Body of pancreas (tissue), 4 donors: ENCODE results near the gene RINT1. TPM values are rescaled to one million over a fixed set of nuclear protein-coding genes. Genes with fewer than 3 reads are reported as not detected.
"Not testable (repeated sequence)": the region's sequence is repeated elsewhere in the genome, so short reads cannot be mapped to it uniquely, and the experiment has no call there.

Experiments used
- ATAC-seq: fragments of 150-250 bp; one replicate; pipeline ENCODE4 v1.9.1; 2016
- DNase-seq, 4 donors: peaks; one replicate each; pipeline ENCODE4 v3.0.0-alpha.2; 2019
- H3K27ac ChIP-seq, 4 donors: fragments of 200-600 bp; sonication (generic); 1 replicate in 3 of 4; 2 replicates in 1 of 4; pipeline versions ENCODE4 v1.5.1 to v1.6.1; 2016 to 2019; ENCODE audit warnings: mild to moderate bottlenecking in 1 of 4, mixed read lengths in 1 of 4, moderate library complexity in 1 of 4
- H3K27me3 ChIP-seq, 2 donors: fragments of 200-600 bp; sonication (generic); one replicate each; pipeline ENCODE4 v1.6.0; 2016; ENCODE audit warnings: mild to moderate bottlenecking in 1 of 2
- H3K36me3 ChIP-seq, 2 donors: fragments of 200-600 bp; sonication (generic); replicated peaks in 1 of 2; 2 replicates each; pipeline ENCODE4 v1.5.1; 2016; ENCODE audit warnings: low read depth in 2 of 2; ENCODE audit not compliant: insufficient read depth in 1 of 2
- H3K4me1 ChIP-seq: fragments of 200-600 bp; sonication (generic); one replicate; pipeline ENCODE4 v1.6.0; 2016
- H3K4me3 ChIP-seq, 2 donors: fragments of 200-600 bp; sonication (generic); 1 replicate in 1 of 2; 2 replicates in 1 of 2; pipeline ENCODE4 v1.5.1; 2016 to 2019
- H3K9me3 ChIP-seq, 3 donors: fragments of 200-600 bp; sonication (generic); 1 replicate in 2 of 3; 2 replicates in 1 of 3; pipeline ENCODE4 v1.5.1; 2016
- POLR2A ChIP-seq, 3 donors: fragments of 450-650 bp; IDR thresholded peaks; one replicate each; pipeline ENCODE4 v1.6.1; 2016; ENCODE audit warnings: antibody characterized with exemption in 3 of 3, mild to moderate bottlenecking in 2 of 3
- WGBS, 2 donors: methylation state at CpG; one replicate each; pipeline ENCODE4 v1.1.5; 2017; 5-methylcytosine and 5-hydroxymethylcytosine counted together
- intact Hi-C: fragments of 100-400 bp; cut with DNase I; formaldehyde crosslinking; loops from one replicate; pipeline ENCODE4 v1.15.1; 2023
- total RNA-seq, 2 donors: library from RNA; depleted of rRNA; stranded (reverse); fragments of >200 nt; gene quantifications; one replicate each; pipeline ENCODE4 v1.1.0, GENCODE V29; 2016
- TF ChIP-seq, protein P1 (sequence below), 7 experiments: fragments of 450-650 bp in 4 of 7; fragments of 200-600 bp in 3 of 7; sonication (generic) in 3 of 7; IDR thresholded peaks; one replicate each; pipeline ENCODE4 v1.5.1; 2016 to 2019; ENCODE audit warnings: antibody characterized with exemption in 7 of 7

RINT1 gene
- total RNA-seq, 2 donors from 2014 or later: 26.5 to 33.0 TPM

DNA sequence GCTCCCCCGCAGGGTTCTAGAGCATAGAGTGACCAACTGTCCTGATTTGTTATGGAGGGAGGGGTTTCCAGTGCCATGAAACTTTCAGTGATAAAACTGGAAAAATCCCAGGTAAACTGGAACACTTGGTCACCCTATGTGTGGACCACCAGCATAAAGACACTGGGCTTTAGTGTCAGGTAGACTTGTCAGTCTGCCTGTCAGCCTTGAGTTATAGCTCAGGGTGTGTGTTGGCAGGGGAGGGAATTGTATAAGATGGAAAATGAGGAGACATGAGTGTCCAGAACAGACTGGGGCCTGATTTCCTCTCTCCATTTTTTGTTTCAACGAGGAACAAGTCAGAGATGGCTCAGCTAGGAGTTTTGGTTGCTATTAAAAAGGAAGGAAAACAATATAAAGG, 59.5 kb downstream of the RINT1 start:
- Histone ChIP-seq H3K9me3 (no peaks in the 10 kb centered on the region), H3K4me3 (no peak overlapping the region), H3K27me3 (no peaks in the 10 kb centered on the region), H3K4me1 (no peaks in the 10 kb centered on the region), H3K36me3 (no peaks in the 10 kb centered on the region), H3K27ac (no peak overlapping the region)
- 56 to 65% methylated on average over 2 of the region's 2 CpGs for WGBS, 2 donors
- DNase-seq: no peak
- no peak for TF ChIP-seq POLR2A (IDR thresholded peaks at IDR 0.05)
- TF ChIP-seq, protein P1, sequence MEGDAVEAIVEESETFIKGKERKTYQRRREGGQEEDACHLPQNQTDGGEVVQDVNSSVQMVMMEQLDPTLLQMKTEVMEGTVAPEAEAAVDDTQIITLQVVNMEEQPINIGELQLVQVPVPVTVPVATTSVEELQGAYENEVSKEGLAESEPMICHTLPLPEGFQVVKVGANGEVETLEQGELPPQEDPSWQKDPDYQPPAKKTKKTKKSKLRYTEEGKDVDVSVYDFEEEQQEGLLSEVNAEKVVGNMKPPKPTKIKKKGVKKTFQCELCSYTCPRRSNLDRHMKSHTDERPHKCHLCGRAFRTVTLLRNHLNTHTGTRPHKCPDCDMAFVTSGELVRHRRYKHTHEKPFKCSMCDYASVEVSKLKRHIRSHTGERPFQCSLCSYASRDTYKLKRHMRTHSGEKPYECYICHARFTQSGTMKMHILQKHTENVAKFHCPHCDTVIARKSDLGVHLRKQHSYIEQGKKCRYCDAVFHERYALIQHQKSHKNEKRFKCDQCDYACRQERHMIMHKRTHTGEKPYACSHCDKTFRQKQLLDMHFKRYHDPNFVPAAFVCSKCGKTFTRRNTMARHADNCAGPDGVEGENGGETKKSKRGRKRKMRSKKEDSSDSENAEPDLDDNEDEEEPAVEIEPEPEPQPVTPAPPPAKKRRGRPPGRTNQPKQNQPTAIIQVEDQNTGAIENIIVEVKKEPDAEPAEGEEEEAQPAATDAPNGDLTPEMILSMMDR (IDR thresholded peaks at IDR 0.05): no peak
- intact Hi-C loops: no loop called here
- no peak for ATAC-seq

DNA sequence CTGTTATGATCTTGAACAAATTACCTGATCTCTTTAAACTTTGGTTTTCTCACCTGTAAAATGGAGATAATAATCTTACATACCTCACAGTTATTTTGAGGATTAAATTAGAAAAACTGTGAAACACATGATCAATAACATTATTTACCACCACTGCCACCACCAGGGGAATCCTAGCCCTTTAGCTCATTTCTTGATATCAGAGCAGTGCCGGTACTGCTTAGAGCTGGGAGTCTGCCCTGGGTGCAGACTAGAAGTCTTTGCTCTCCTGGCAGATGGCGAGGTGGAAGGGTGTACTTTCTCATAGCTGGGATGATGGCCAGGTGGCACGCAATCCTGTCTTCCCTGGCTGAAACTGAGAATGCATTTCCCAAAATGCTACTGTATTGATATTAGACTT, 62.0 kb downstream of the RINT1 start:
- TF ChIP-seq POLR2A (IDR thresholded peaks at IDR 0.05): no peak
- TF ChIP-seq, protein P1 (IDR thresholded peaks at IDR 0.05): no peak
- H3K9me3 ChIP-seq: no peaks in the 10 kb centered on the region
- WGBS, 2 donors: 12 to 38% methylated on average over 3 of the region's 3 CpGs
- intact Hi-C loops: no loop called here
- H3K4me3 ChIP-seq: no peak overlapping the region
- DNase-seq (peak in 1 of 4 donors; percentile 23), ATAC-seq (no peak)
- no peak overlapping the region for H3K27ac ChIP-seq
- H3K27me3 ChIP-seq: no peaks in the 10 kb centered on the region
- H3K4me1 ChIP-seq: no peaks in the 10 kb centered on the region
- no peaks in the 10 kb centered on the region for H3K36me3 ChIP-seq

DNA sequence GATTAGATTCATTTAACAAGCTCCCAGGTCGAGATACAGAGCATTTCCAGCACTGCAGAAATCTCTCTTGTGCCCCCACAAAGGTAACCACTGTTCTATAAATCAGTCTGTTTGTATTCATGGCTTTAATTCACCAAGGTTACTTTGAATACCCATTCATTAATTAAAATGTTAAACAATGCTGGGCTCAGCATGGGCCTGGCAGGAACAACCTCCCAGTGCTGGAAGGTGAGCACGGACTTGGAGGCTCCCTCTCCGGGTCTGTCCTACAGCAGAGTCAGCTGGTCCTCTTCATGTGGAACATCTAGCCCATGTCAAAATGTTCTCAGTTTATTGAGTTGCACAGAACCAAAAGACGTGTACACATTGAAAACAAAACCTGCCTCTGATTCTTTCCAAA, 64.9 kb downstream of the RINT1 start:
- Histone ChIP-seq H3K27ac (no peak overlapping the region), H3K36me3 (no peaks in the 10 kb centered on the region), H3K27me3 (no peaks in the 10 kb centered on the region), H3K4me3 (no peak overlapping the region), H3K4me1 (no peaks in the 10 kb centered on the region), H3K9me3 (no peaks in the 10 kb centered on the region)
- TF ChIP-seq POLR2A (IDR thresholded peaks at IDR 0.05): no peak
- TF ChIP-seq, protein P1 (IDR thresholded peaks at IDR 0.05): no peak
- no peak for ATAC-seq
- DNase-seq: no peak
- intact Hi-C loops: no loop called here
- 47 to 65% methylated on average over 4 of the region's 4 CpGs for WGBS, 2 donors

DNA sequence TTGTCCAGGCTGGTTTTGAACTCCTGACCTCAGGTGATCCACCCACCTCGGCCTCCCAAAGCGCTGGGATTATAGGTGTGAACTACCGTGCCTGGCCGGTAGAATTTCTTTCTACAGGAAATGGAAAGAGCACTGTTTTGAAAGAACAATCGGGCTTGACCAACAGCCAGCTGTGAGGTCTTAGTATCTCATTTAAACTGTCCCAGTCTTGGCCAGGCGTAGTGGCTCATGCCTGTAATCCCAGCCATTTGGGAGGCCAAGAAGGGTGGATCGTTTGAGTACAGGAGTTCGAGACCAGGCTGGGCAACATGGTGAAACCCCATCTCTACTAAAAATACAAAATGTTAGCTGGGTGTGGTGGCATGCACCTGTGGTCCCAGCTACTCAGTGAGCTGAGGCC, 67.1 kb downstream of the RINT1 start:
- H3K4me3 ChIP-seq, H3K27ac ChIP-seq, DNase-seq, H3K27me3 ChIP-seq, intact Hi-C loops, H3K4me1 ChIP-seq, H3K36me3 ChIP-seq, ATAC-seq, H3K9me3 ChIP-seq: not testable (repeated sequence)
- 68 to 76% methylated on average over 5 to 8 of the region's 8 CpGs for WGBS, 2 donors

DNA sequence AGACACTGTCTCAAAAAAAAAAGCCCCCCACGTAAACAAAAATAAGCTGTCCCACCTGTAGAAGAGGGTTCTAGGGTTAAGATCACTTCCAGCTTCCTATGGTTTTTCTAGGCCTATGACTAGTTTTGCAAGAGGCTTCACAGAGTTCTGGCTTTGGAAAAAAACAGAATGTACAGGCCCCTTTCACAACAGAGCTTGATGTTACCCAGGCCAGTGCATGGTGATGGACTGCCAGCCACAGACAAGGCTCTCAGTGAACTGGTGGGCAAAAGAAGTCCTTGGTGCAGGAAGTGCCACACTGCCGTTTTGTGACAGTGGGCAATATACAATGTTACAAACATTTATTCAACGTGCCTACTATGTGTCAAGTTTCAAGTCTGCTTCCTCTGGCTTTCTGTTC, 67.5 kb downstream of the RINT1 start:
- H3K27me3 ChIP-seq: no peaks in the 10 kb centered on the region
- H3K4me3 ChIP-seq: no peak overlapping the region
- DNase-seq: no peak
- H3K36me3 ChIP-seq: no peaks in the 10 kb centered on the region
- no peaks in the 10 kb centered on the region for H3K4me1 ChIP-seq
- no peak overlapping the region for H3K27ac ChIP-seq
- intact Hi-C loops: no loop called here
- no peaks in the 10 kb centered on the region for H3K9me3 ChIP-seq
- TF ChIP-seq, protein P1 (IDR thresholded peaks at IDR 0.05): no peak
- no peak for TF ChIP-seq POLR2A (IDR thresholded peaks at IDR 0.05)
- 48 to 54% methylated on average over 3 of the region's 3 CpGs for WGBS, 2 donors
- no peak for ATAC-seq
